HCT116 (cell line): ENCODE data around the gene VASH1.

Source experiments
- CTCF ChIP-seq, 3 experiments: fragments of 200-600 bp in 1 of 3; sonication (generic) in 1 of 3; IDR thresholded peaks in 2 of 3; conservative IDR thresholded peaks in 1 of 3; 2 replicates each; pipeline ENCODE4 v1.5.1; 2012 to 2017; ENCODE audit warnings: low read depth in 2 of 3, low read length in 2 of 3, antibody characterized with exemption in 1 of 3, borderline replicate concordance in 1 of 3, control low read depth in 1 of 3, mild to moderate bottlenecking in 1 of 3, mixed read lengths in 1 of 3, mixed run types in 1 of 3, moderate library complexity in 1 of 3; ENCODE audit not compliant: insufficient read depth in 1 of 3
- EGR1 ChIP-seq: IDR thresholded peaks from 2 replicates; pipeline ENCODE4 v1.6.1; 2012; ENCODE audit warnings: low read depth
- EZH2 ChIP-seq: fragments of 200-600 bp; sonication (generic); IDR thresholded peaks from 2 replicates; pipeline ENCODE4 v1.6.1; 2017; ENCODE audit warnings: antibody characterized with exemption, mixed run types
- EZH2phosphoT487 ChIP-seq: fragments of 200-600 bp; IDR thresholded peaks from 2 replicates; pipeline ENCODE4 v1.6.1; 2018; ENCODE audit warnings: antibody characterized with exemption, borderline replicate concordance
- FOSL1 ChIP-seq: IDR thresholded peaks from 2 replicates; pipeline ENCODE4 v1.6.1; 2012; ENCODE audit warnings: low read depth
- JUND ChIP-seq: IDR thresholded peaks from 2 replicates; pipeline ENCODE4 v1.6.1; 2012
- MAX ChIP-seq: IDR thresholded peaks from 2 replicates; pipeline ENCODE4 v1.6.1; 2012
- POLR2A ChIP-seq: IDR thresholded peaks from 2 replicates; pipeline ENCODE4 v1.7.0; 2011; ENCODE audit warnings: borderline replicate concordance; ENCODE audit not compliant: insufficient read depth, insufficient read length; ENCODE audit errors: extremely low read depth
- POLR2AphosphoS5 ChIP-seq: IDR thresholded peaks from 2 replicates; pipeline ENCODE4 v1.6.1; 2011; ENCODE audit warnings: mild to moderate bottlenecking, low read depth, low read length, moderate library complexity
- RAD21 ChIP-seq: IDR thresholded peaks from 2 replicates; pipeline ENCODE4 v1.6.1; 2012; ENCODE audit warnings: low read depth, mild to moderate bottlenecking
- SIN3A ChIP-seq: IDR thresholded peaks from 2 replicates; pipeline ENCODE4 v1.6.1; 2012; ENCODE audit warnings: low read depth

DNA sequence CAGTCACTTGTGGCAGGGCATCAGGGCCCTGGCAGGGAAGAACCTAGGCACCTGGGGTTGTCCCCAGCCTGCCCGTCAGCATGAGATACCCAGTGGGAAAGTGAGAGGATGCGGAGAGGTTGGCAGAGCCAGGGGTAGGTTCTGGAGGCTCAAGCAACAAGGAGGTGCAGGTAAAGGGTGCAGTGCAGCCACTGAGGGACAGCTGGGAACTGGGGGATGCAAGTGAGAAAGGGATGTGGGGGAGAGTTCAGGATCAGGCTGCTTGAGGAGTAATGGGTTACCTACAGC, 18.7 kb downstream of the VASH1 start:
- TF ChIP-seq CTCF (IDR thresholded peaks at IDR 0.05 in 2 of 3, conservative IDR thresholded peaks at IDR 0.05 in 1 of 3; ENCODE audit: borderline replicate concordance in 1 of 3, insufficient read depth in 1 of 3, low read depth in 2 of 3, low read length in 2 of 3) (no peak), POLR2A (no peak), POLR2AphosphoS5 (no peak), RAD21 (no peak), EZH2phosphoT487 (no peak), SIN3A (no peak), MAX (no peak), FOSL1 (no peak), JUND (no peak), EZH2 (no peak), EGR1 (no peak)
